Caco-2 (cell line): ENCODE data around the gene ELMO3. TPM values are rescaled to one million over a fixed set of nuclear protein-coding genes. Genes with fewer than 3 reads are reported as not detected.

ENCODE experiments used
- BruUV-seq: library from RNA; stranded (reverse); fragments of 400-500 nt; replicated peaks from 2 replicates; lab custom pipeline; 2021; lab: Mats Ljungman, UMichigan
- CTCF ChIA-PET: fragments of 300-600 bp; sonication (Branson Sonifier 250); formaldehyde crosslinking; loops from one replicate; lab custom pipeline; 2022; ENCODE audit warnings: antibody characterized with exemption; lab: Charles Lee
- POLR2A ChIA-PET: fragments of 300-600 bp; sonication (Branson Sonifier 250); formaldehyde crosslinking; loops from one replicate; lab custom pipeline; 2022; ENCODE audit warnings: antibody characterized with exemption; lab: Charles Lee
- DNase-seq, 2 experiments: peaks; one replicate each; pipeline versions ENCODE4 v3.0.0 to v3.0.0-alpha.2; 2020 to 2022
- H3K27me3 ChIP-seq: replicated peaks from 2 replicates; pipeline ENCODE4 v1.6.0; 2011; ENCODE audit warnings: low read length; ENCODE audit not compliant: control insufficient read depth, insufficient read depth
- H3K36me3 ChIP-seq: 2 replicates; pipeline ENCODE4 v1.5.1; 2011; ENCODE audit warnings: low read length; ENCODE audit not compliant: control insufficient read depth, insufficient read depth
- H3K4me1 ChIP-seq: fragments of 250-450 bp; sonication (Bioruptor Pico); 2 replicates; pipeline ENCODE4 v1.5.1; 2020; ENCODE audit warnings: mild to moderate bottlenecking
- H3K4me3 ChIP-seq: 2 replicates; pipeline ENCODE4 v1.5.1; 2011; ENCODE audit warnings: low read depth, mild to moderate bottlenecking, control low read depth, low read length
- H3K9me3 ChIP-seq: fragments of 250-450 bp; sonication (Bioruptor Pico); 2 replicates; pipeline ENCODE4 v1.5.1; 2020; ENCODE audit warnings: mild to moderate bottlenecking, moderate library complexity
- H3K27ac Mint-ChIP-seq: one replicate; pipeline ENCODE4 v1.8.0; 2022; ENCODE audit warnings: mixed read lengths; ENCODE audit not compliant: unreplicated experiment
- H3K27me3 Mint-ChIP-seq: one replicate; pipeline ENCODE4 v1.8.0; 2022; ENCODE audit warnings: mixed read lengths; ENCODE audit not compliant: insufficient read depth, unreplicated experiment
- H3K36me3 Mint-ChIP-seq: one replicate; pipeline ENCODE4 v1.8.0; 2022; ENCODE audit warnings: mild to moderate bottlenecking, mixed read lengths; ENCODE audit not compliant: insufficient read depth, unreplicated experiment
- H3K4me1 Mint-ChIP-seq: one replicate; pipeline ENCODE4 v1.8.0; 2022; ENCODE audit warnings: low read depth, mixed read lengths; ENCODE audit not compliant: unreplicated experiment
- H3K4me3 Mint-ChIP-seq: one replicate; pipeline ENCODE4 v1.8.0; 2022; ENCODE audit warnings: mild to moderate bottlenecking, moderate library complexity, mixed read lengths; ENCODE audit not compliant: unreplicated experiment
- H3K9me3 Mint-ChIP-seq: one replicate; pipeline ENCODE4 v1.8.0; 2022; ENCODE audit warnings: mixed read lengths; ENCODE audit not compliant: unreplicated experiment
- CTCF ChIP-seq, 2 experiments: fragments of 200-600 bp in 1 of 2; IDR thresholded peaks; 1 replicate in 1 of 2; 2 replicates in 1 of 2; pipeline versions ENCODE4 v1.5.1 to v1.8.0; 2011 to 2022; ENCODE audit warnings: antibody characterized with exemption in 1 of 2, control low read depth in 1 of 2, inconsistent platforms in 1 of 2, low read depth in 1 of 2, low read length in 1 of 2, mild to moderate bottlenecking in 1 of 2, moderate library complexity in 1 of 2; ENCODE audit not compliant: insufficient read depth in 1 of 2, severe bottlenecking in 1 of 2, unreplicated experiment in 1 of 2
- intact Hi-C: fragments of 100-400 bp; cut with micrococcal nuclease; formaldehyde crosslinking; loops from one replicate; pipeline ENCODE4 v1.10.0; 2022; ENCODE audit not compliant: unreplicated experiment
- total RNA-seq: library from RNA; stranded (reverse); gene quantifications from 2 replicates; pipeline ENCODE4 v1.2.3, GENCODE V29; 2022

The ELMO3 gene
- total RNA-seq, 1 experiment from 2014 or later, result 27.8 TPM

GRCh38 chr16:67177743-67178699 is 20.9 kb upstream of the ELMO3 start:
- Histone ChIP-seq H3K9me3 (no peaks in the 10 kb centered on the region), H3K4me3 (peak overlapping the region; percentile 72), H3K36me3 (no peaks in the 10 kb centered on the region), H3K4me1 (peaks cover 22% of the 10 kb centered on the region), H3K27me3 (no peaks in the 10 kb centered on the region)
- CTCF ChIA-PET, result interaction anchor here (0.6 to 1.0 kb wide), 7 partner anchors 8 to 193 kb away, joined by 3 to 8 read pairs (median 4); partner anchors contain the start of genes NOL3 and TMEM208
- Mint-ChIP-seq H3K36me3 (peaks cover 31% of the 10 kb centered on the region), H3K4me3 (peak overlapping the region; percentile 74), H3K27ac (peak overlapping the region; percentile 53), H3K9me3 (no peaks in the 10 kb centered on the region), H3K4me1 (peaks cover 28% of the 10 kb centered on the region), H3K27me3 (no peaks in the 10 kb centered on the region)
- no TSS peak for BruUV-seq
- DNase-seq, result peak; percentile 95 to 96
- peak in 1 of 2 experiments; percentile 7 for TF ChIP-seq CTCF (IDR thresholded peaks at IDR 0.05; ENCODE audit: insufficient read depth in 1 of 2, low read depth in 1 of 2, low read length in 1 of 2, severe bottlenecking in 1 of 2, unreplicated experiment in 1 of 2)
- intact Hi-C loops, result loop anchor here (1.0 kb wide), 1 partner anchor 8 kb away; the partner anchor contains the start of gene NOL3
- POLR2A ChIA-PET, result interaction anchor here (0.6 to 0.7 kb wide), 2 partner anchors 224 to 539 kb away, joined by 5 to 6 read pairs; no protein-coding TSS in a partner anchor

- Histone ChIP-seq H3K4me1 (peaks cover 16% of the 10 kb centered on the region), H3K4me3 (no peak overlapping the region), H3K27me3 (no peaks in the 10 kb centered on the region), H3K9me3 (no peaks in the 10 kb centered on the region), H3K36me3 (no peaks in the 10 kb centered on the region)
- CTCF ChIA-PET, result interaction anchor here (1.2 kb wide), 1 partner anchor 9 kb away, joined by 4 read pairs; the partner anchor contains the start of gene NOL3
- no peaks in the 10 kb centered on the region for H3K27me3 Mint-ChIP-seq
- H3K9me3 Mint-ChIP-seq, result no peaks in the 10 kb centered on the region
- POLR2A ChIA-PET, result interaction anchor here (0.5 kb wide), 1 partner anchor 9 kb away, joined by 4 read pairs; the partner anchor contains the start of gene NOL3
- no peak for DNase-seq
- no TSS peak for BruUV-seq
- intact Hi-C loops, result no loop called here
- H3K27ac Mint-ChIP-seq, result no peak overlapping the region
- peaks cover 23% of the 10 kb centered on the region for H3K36me3 Mint-ChIP-seq
- TF ChIP-seq CTCF (IDR thresholded peaks at IDR 0.05; ENCODE audit: insufficient read depth in 1 of 2, low read depth in 1 of 2, low read length in 1 of 2, severe bottlenecking in 1 of 2, unreplicated experiment in 1 of 2), result no peak
- H3K4me3 Mint-ChIP-seq, result peak overlapping the region; percentile 74
- H3K4me1 Mint-ChIP-seq, result peaks cover 19% of the 10 kb centered on the region
Observed at GRCh38 chr16:67179421-67180080, 19.4 kb upstream of the ELMO3 start.

- H3K9me3 Mint-ChIP-seq, result no peaks in the 10 kb centered on the region
- ChIA-PET CTCF (interaction anchor here (1.2 kb wide), 1 partner anchor 10 kb away, joined by 4 read pairs; the partner anchor contains the start of gene NOL3), POLR2A (no interaction called here)
- Histone ChIP-seq H3K27me3 (no peaks in the 10 kb centered on the region), H3K4me3 (no peak overlapping the region), H3K36me3 (no peaks in the 10 kb centered on the region), H3K9me3 (no peaks in the 10 kb centered on the region), H3K4me1 (peaks cover 21% of the 10 kb centered on the region)
- intact Hi-C loops, result no loop called here
- BruUV-seq, result no TSS peak
- H3K36me3 Mint-ChIP-seq, result peaks cover 25% of the 10 kb centered on the region
- no peak for TF ChIP-seq CTCF (IDR thresholded peaks at IDR 0.05; ENCODE audit: insufficient read depth in 1 of 2, low read depth in 1 of 2, low read length in 1 of 2, severe bottlenecking in 1 of 2, unreplicated experiment in 1 of 2)
- H3K4me3 Mint-ChIP-seq, result no peak overlapping the region
- peaks cover 22% of the 10 kb centered on the region for H3K4me1 Mint-ChIP-seq
- no peak overlapping the region for H3K27ac Mint-ChIP-seq
- H3K27me3 Mint-ChIP-seq, result peaks cover 1% of the 10 kb centered on the region
- no peak for DNase-seq
Observed at GRCh38 chr16:67180166-67180565, 18.8 kb upstream of the ELMO3 start.
